Lung (tissue), 12 donors: ENCODE results near the gene TMEM147. TPM values are rescaled to one million over a fixed set of nuclear protein-coding genes. Genes with fewer than 3 reads are reported as not detected.

Experiments
- ATAC-seq: fragments of 200-7000 bp; cut with Tn5 transposase; one replicate; pipeline ENCODE4 v1.9.1; 2020; ENCODE audit warnings: moderate number of reproducible peaks; ENCODE audit not compliant: insufficient read depth, low FRiP score
- DNase-seq, 3 donors: peaks; one replicate each; pipeline ENCODE4 v3.0.0-alpha.2; 2013 to 2017
- H3K27ac ChIP-seq, 2 donors: one replicate each; pipeline ENCODE4 v1.5.1; 2013; ENCODE audit warnings: mild to moderate bottlenecking in 2 of 2, moderate library complexity in 2 of 2, control low read depth in 1 of 2, inconsistent platforms in 1 of 2, low read depth in 1 of 2, low read length in 1 of 2
- H3K27me3 ChIP-seq, 3 donors: one replicate each; pipeline ENCODE4 v1.5.1; 2013; ENCODE audit warnings: low read length in 2 of 3; ENCODE audit not compliant: control insufficient read depth in 3 of 3, insufficient read depth in 3 of 3
- H3K36me3 ChIP-seq, 4 donors: one replicate each; pipeline ENCODE4 v1.5.1; 2013; ENCODE audit warnings: low read length in 4 of 4, mild to moderate bottlenecking in 1 of 4, moderate library complexity in 1 of 4; ENCODE audit not compliant: control insufficient read depth in 4 of 4, insufficient read depth in 4 of 4
- H3K4me1 ChIP-seq, 5 donors: one replicate each; pipeline ENCODE4 v1.5.1; 2013; ENCODE audit warnings: low read length in 5 of 5, mild to moderate bottlenecking in 2 of 5, moderate library complexity in 1 of 5; ENCODE audit not compliant: control insufficient read depth in 5 of 5, insufficient read depth in 5 of 5
- H3K4me3 ChIP-seq: one replicate; pipeline ENCODE4 v1.5.1; 2013; ENCODE audit warnings: mild to moderate bottlenecking, control low read depth, moderate library complexity
- H3K9ac ChIP-seq, 2 donors: one replicate each; pipeline ENCODE4 v1.5.1; 2013; ENCODE audit warnings: low read length in 2 of 2, control low read depth in 1 of 2; ENCODE audit not compliant: insufficient read depth in 1 of 2
- H3K9me3 ChIP-seq, 4 donors: one replicate each; pipeline ENCODE4 v1.5.1; 2013; ENCODE audit warnings: low read length in 3 of 4, mild to moderate bottlenecking in 1 of 4, moderate library complexity in 1 of 4; ENCODE audit not compliant: control insufficient read depth in 4 of 4, insufficient read depth in 3 of 4
- CTCF ChIP-seq: IDR thresholded peaks from 2 replicates; pipeline ENCODE4 v1.5.1; 2012; ENCODE audit warnings: mild to moderate bottlenecking; ENCODE audit errors: control extremely low read depth, extremely low read depth
- WGBS, 2 donors: extraction: QIAGEN DNeasy Blood & Tissue Kit; methylation state at CpG; one replicate each; pipeline ENCODE4 v1.1.7; 2013; 5-methylcytosine and 5-hydroxymethylcytosine counted together
- polyA plus RNA-seq, 2 donors: library from polyadenylated mRNA; stranded (reverse); fragments of 200-250 nt; gene quantifications; one replicate each; pipeline ENCODE4 v1.2.1, GENCODE V29; 2013
- total RNA-seq, 2 donors: library from RNA; depleted of rRNA in 1 of 2; stranded (reverse); fragments of >200 nt in 1 of 2; gene quantifications; one replicate each; pipeline ENCODE4 v1.2.1, GENCODE V29; 2014 to 2021
- donor health status: control.
- donor health status: control.
- donor health status: Bipolar disorder and iron deficiency.
- donor health status: healthy.
- donor health status: DM: yes; HTN: yes; CAD: no.

Gene TMEM147
- total and polyA plus RNA-seq, 4 donors: 39.0 to 167 (median 124) TPM

GRCh38 chr19:35529241-35530218, 15.9 kb upstream of the TMEM147 start:
- H3K27me3 ChIP-seq: peaks cover 3 to 33% (median 12%) of the 10 kb centered on the region in 3 donors
- H3K27ac ChIP-seq: no peak overlapping the region
- peaks cover 0 to 7% (median 5%) of the 10 kb centered on the region in 5 donors for H3K4me1 ChIP-seq
- H3K9ac ChIP-seq: no peak overlapping the region
- no peak overlapping the region for H3K4me3 ChIP-seq
- TF ChIP-seq CTCF: no peak
- H3K9me3 ChIP-seq: no peaks in the 10 kb centered on the region
- ATAC-seq (no peak), DNase-seq (peak in 2 of 3 donors; percentile 26 to 28)
- 41 to 42% methylated on average over 19 of the region's 19 CpGs for WGBS, 2 donors
- H3K36me3 ChIP-seq: no peaks in the 10 kb centered on the region

DNA sequence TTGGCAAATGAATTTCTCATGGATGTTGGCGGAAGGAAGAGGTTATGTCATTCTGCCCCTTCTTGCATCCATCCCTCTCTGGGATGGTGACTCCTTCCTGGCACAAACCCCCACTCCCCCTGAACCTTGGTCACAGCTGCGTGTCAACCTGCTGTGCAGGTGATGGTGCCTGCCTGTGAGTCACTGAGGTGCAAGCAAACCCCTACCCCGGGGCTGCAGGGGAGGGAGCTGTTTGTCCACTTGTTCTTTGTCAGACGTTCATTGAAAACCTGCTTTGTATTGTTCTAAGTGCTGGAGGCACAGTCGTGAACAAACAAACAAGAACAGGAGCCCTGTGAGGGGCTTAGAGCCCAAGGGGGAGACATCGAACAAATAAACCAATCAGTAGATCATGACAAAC, 14.1 kb upstream of the TMEM147 start:
- Histone ChIP-seq H3K4me1 (peaks cover 0 to 7% (median 5%) of the 10 kb centered on the region in 5 donors), H3K36me3 (no peaks in the 10 kb centered on the region), H3K9me3 (no peaks in the 10 kb centered on the region), H3K4me3 (no peak overlapping the region), H3K27me3 (peaks cover 3 to 32% (median 8%) of the 10 kb centered on the region in 3 donors), H3K27ac (no peak overlapping the region), H3K9ac (no peak overlapping the region)
- TF ChIP-seq CTCF: no peak
- DNase-seq: no peak
- 54 to 65% methylated on average over 6 of the region's 6 CpGs for WGBS, 2 donors
- ATAC-seq: no peak

DNA sequence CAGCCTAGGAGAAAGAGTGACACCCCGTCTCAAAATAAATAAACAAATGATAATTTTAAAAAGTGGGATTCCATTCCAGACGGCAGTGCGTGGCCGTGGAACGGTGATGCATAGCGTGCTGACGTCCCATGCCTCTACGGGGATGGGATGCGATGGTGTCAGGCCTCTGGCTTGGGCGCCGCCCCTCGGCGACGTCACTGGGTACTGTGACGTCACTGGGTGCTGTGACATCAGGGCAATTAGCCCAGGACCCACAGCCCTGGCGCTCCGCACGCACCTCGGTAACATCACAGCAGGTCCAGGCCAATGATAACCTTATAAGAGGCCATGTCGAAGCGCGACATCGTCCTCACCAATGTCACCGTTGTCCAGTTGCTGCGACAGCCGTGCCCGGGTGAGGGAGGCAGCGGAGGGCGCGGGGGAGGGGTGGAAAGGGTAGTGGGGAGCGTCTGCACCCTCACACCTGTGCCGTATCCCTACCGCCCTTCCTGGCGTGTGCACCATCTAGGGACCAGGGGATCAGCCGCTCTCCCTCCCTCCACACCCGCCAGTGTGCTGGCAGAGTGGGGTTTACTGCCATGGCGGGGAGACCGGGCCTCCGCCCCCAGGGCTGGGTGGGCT, 12.1 kb upstream of the TMEM147 start, which contains the start of gene GAPDHS:
GAPDHS (plus strand) TSS at position 256 of the 621 bp plus-strand sequence; CDS start at position 328, 72 bp downstream.
- peaks cover 0 to 7% (median 5%) of the 10 kb centered on the region in 5 donors for H3K4me1 ChIP-seq
- no peak within 1 kb of the TSS for H3K4me3 ChIP-seq
- H3K27me3 ChIP-seq: peaks cover 3 to 32% (median 8%) of the 10 kb centered on the region in 3 donors
- H3K9ac ChIP-seq: no peak within 1 kb of the TSS
- TF ChIP-seq CTCF: no peak
- peaks cover 0 to 1% (median 0%) of the 10 kb centered on the region in 4 donors for H3K9me3 ChIP-seq
- 37 to 41% methylated on average over 39 of the region's 39 CpGs for WGBS, 2 donors
- H3K27ac ChIP-seq: no peak within 1 kb of the TSS
- DNase-seq (no peak), ATAC-seq (no peak)
- no peaks in the 10 kb centered on the region for H3K36me3 ChIP-seq
